ENCODE data around the gene ARL8A. TPM values are rescaled to one million over a fixed set of nuclear protein-coding genes. Genes with fewer than 3 reads are reported as not detected.

Gene ARL8A
- total RNA-seq (2022): 25.0 and 27.8 TPM in 2 replicates
- Bru-seq, nascent RNA: percentile 54 among the genes with signal in this experiment
- percentile 63 among the genes with signal in this experiment for BruChase-seq, experiment 1, labeled RNA remaining after a 2-hour chase
- BruChase-seq, experiment 2, labeled RNA remaining after a 6-hour chase: percentile 62 among the genes with signal in this experiment
- long read RNA-seq, transcript ARL8A-201 (7 exons, 1,793 nt): major isoform, 29 of 33 reads
- long read RNA-seq, partial matches to known transcripts: 0 of 33 reads
- long read RNA-seq, other reads (novel, unspliced or antisense): 2 of 33 reads

DNA sequence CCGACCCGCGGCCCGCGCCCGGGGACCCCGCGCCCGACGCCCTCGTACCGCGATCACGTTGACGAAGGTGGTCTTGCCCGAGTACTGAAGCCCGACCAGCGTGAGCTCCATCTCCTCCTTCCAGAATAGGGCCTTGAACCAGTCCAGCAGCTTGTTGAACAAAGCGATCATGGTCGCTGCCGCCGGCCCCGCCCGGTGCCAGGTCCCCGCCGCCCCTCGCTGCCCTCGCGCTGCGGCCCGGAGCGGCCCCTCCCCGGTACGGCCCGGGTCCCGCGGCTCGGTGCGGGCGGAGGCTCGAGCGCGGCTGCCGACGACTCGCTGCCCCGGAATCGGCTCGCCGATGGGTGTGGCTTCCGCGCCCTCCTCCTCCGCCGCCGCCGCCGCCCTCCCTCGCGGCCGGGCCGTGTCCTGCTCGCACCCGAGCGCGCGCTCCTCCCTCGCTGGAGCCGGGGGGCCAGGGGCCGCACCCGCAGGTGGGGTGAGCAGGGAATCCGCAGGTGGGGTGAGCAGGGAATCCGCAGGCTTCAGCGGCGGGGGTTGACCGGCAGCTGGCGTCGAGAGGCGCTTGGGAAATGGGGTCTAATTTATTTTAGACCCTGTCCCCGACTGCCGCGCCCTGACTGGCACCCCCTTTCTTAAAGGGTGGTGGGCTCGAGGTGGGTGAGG, at the start of gene ARL8A:
TSS of gene ARL8A (minus strand) at position 336 of the 666 bp plus-strand sequence. CDS start at position 171, 165 bp downstream.
- Histone ChIP-seq H3K36me3 (ENCODE audit: control insufficient read depth, insufficient read depth, low read length) (peaks cover 2% of the 10 kb centered on the region), H3K4me1 (peaks cover 10% of the 10 kb centered on the region), H3K9me3 (no peaks in the 10 kb centered on the region), H3K27me3 (replicated peaks; ENCODE audit: control insufficient read depth, insufficient read depth, low read length) (no peaks in the 10 kb centered on the region), H3K4me3 (ENCODE audit: low read depth, low read length) (peak within 1 kb of the TSS; percentile 84)
- H3K4me3 Mint-ChIP-seq (ENCODE audit: unreplicated experiment): peak within 1 kb of the TSS; percentile 73
- H3K27ac Mint-ChIP-seq (ENCODE audit: unreplicated experiment): peak within 1 kb of the TSS; percentile 38
- H3K9me3 Mint-ChIP-seq (ENCODE audit: unreplicated experiment): no peaks in the 10 kb centered on the region
- POLR2A ChIA-PET: no interaction called here
- H3K4me1 Mint-ChIP-seq (ENCODE audit: low read depth, unreplicated experiment): peaks cover 11% of the 10 kb centered on the region
- CTCF ChIA-PET: no interaction called here
- intact Hi-C loops (cut with micrococcal nuclease; ENCODE audit: unreplicated experiment): no loop called here
- DNase-seq: peak in 1 of 2 experiments; percentile 76
- BruUV-seq (replicated peaks): no TSS peak
- H3K36me3 Mint-ChIP-seq (ENCODE audit: insufficient read depth, unreplicated experiment): no peaks in the 10 kb centered on the region
- H3K27me3 Mint-ChIP-seq (ENCODE audit: insufficient read depth, unreplicated experiment): no peaks in the 10 kb centered on the region
- no peak for TF ChIP-seq CTCF (IDR thresholded peaks at IDR 0.05; ENCODE audit: insufficient read depth in 1 of 2, low read depth in 1 of 2, low read length in 1 of 2, severe bottlenecking in 1 of 2, unreplicated experiment in 1 of 2)

- DNase-seq: no peak
- H3K4me1 ChIP-seq: peaks cover 18% of the 10 kb centered on the region
- no peaks in the 10 kb centered on the region for H3K9me3 ChIP-seq
- intact Hi-C loops (cut with micrococcal nuclease; ENCODE audit: unreplicated experiment): no loop called here
- H3K27me3 ChIP-seq (replicated peaks; ENCODE audit: control insufficient read depth, insufficient read depth, low read length): no peaks in the 10 kb centered on the region
- H3K4me1 Mint-ChIP-seq (ENCODE audit: low read depth, unreplicated experiment): peaks cover 19% of the 10 kb centered on the region
- H3K36me3 Mint-ChIP-seq (ENCODE audit: insufficient read depth, unreplicated experiment): no peaks in the 10 kb centered on the region
- no peaks in the 10 kb centered on the region for H3K9me3 Mint-ChIP-seq (ENCODE audit: unreplicated experiment)
- H3K27ac Mint-ChIP-seq (ENCODE audit: unreplicated experiment): no peak overlapping the region
- CTCF ChIA-PET: interaction anchor here (2.4 kb wide), 1 partner anchor 21 kb away, joined by 7 read pairs; no protein-coding TSS in a partner anchor
- no TSS peak for BruUV-seq (replicated peaks)
- H3K4me3 Mint-ChIP-seq (ENCODE audit: unreplicated experiment): no peak overlapping the region
- POLR2A ChIA-PET: no interaction called here
- no peak overlapping the region for H3K4me3 ChIP-seq (ENCODE audit: low read depth, low read length)
- H3K36me3 ChIP-seq (ENCODE audit: control insufficient read depth, insufficient read depth, low read length): no peaks in the 10 kb centered on the region
- H3K27me3 Mint-ChIP-seq (ENCODE audit: insufficient read depth, unreplicated experiment): no peaks in the 10 kb centered on the region
- TF ChIP-seq CTCF (IDR thresholded peaks at IDR 0.05; ENCODE audit: insufficient read depth in 1 of 2, low read depth in 1 of 2, low read length in 1 of 2, severe bottlenecking in 1 of 2, unreplicated experiment in 1 of 2): no peak
Observed at GRCh38 chr1:202194328-202194648, 49.8 kb upstream of the ARL8A start.

DNA sequence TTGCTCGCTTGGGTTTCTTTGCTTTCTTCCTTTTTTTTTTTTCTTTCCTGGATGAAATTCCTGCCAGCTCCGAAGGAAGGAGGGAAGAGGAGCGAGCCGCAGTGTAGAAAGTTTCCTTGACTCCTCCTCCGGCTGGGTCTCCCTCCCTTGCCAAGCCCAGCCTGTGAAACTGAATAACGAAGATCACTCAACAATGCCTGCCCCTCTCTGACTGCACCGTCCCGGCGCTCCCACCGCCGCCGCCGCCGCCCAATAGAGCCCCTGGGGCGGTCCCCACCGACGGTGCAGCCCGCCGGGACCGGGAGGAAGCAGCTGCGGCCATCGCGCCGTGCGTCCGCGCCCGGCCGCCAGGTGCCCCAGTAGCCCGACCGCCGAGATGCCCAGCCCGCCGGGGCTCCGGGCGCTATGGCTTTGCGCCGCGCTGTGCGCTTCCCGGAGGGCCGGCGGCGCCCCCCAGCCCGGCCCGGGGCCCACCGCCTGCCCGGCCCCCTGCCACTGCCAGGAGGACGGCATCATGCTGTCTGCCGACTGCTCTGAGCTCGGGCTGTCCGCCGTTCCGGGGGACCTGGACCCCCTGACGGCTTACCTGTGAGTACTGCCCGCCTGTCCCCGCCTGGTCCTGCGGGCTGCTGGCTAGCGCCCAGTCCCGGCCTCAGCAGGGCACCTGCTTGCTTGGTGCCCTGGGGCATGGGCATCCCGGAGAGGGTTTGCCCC, 49.2 kb upstream of the ARL8A start, which contains the start of gene LGR6:
TSS of gene LGR6 (plus strand) at position 186 of the 714 bp plus-strand sequence. CDS start at position 377, 191 bp downstream.
- H3K4me1 ChIP-seq: peaks cover 21% of the 10 kb centered on the region
- no TSS peak for BruUV-seq (replicated peaks)
- Mint-ChIP-seq H3K27me3 (ENCODE audit: insufficient read depth, unreplicated experiment) (no peaks in the 10 kb centered on the region), H3K4me1 (ENCODE audit: low read depth, unreplicated experiment) (peaks cover 20% of the 10 kb centered on the region), H3K27ac (ENCODE audit: unreplicated experiment) (no peak within 1 kb of the TSS), H3K4me3 (ENCODE audit: unreplicated experiment) (no peak within 1 kb of the TSS), H3K36me3 (ENCODE audit: insufficient read depth, unreplicated experiment) (no peaks in the 10 kb centered on the region), H3K9me3 (ENCODE audit: unreplicated experiment) (no peaks in the 10 kb centered on the region)
- no peak for TF ChIP-seq CTCF (IDR thresholded peaks at IDR 0.05; ENCODE audit: insufficient read depth in 1 of 2, low read depth in 1 of 2, low read length in 1 of 2, severe bottlenecking in 1 of 2, unreplicated experiment in 1 of 2)
- DNase-seq: no peak
- intact Hi-C loops (cut with micrococcal nuclease; ENCODE audit: unreplicated experiment): loop anchor here (1.0 kb wide), 1 partner anchor 122 kb away; no protein-coding TSS in a partner anchor
- no peaks in the 10 kb centered on the region for H3K9me3 ChIP-seq
- POLR2A ChIA-PET: interaction anchor here (0.6 kb wide), 1 partner anchor 400 kb away, joined by 3 read pairs; no protein-coding TSS in a partner anchor
- CTCF ChIA-PET: interaction anchor here (0.5 to 2.4 kb wide), 7 partner anchors 19 to 526 kb away, joined by 3 to 16 read pairs (median 5); no protein-coding TSS in a partner anchor
- no peaks in the 10 kb centered on the region for H3K27me3 ChIP-seq (replicated peaks; ENCODE audit: control insufficient read depth, insufficient read depth, low read length)
- H3K4me3 ChIP-seq (ENCODE audit: low read depth, low read length): no peak within 1 kb of the TSS
- no peaks in the 10 kb centered on the region for H3K36me3 ChIP-seq (ENCODE audit: control insufficient read depth, insufficient read depth, low read length)
